Activated CD4-positive, alpha-beta T cell treated with anti-CD3 and anti-CD28 coated beads, Interleukin-2, amount 50 U/mL, for 1 hour (primary cell): Measurements from ENCODE around the gene USP27X.

Experiments
- DNase-seq: peaks from one replicate; pipeline ENCODE4 v3.0.0-alpha.2; 2020

The USP27X gene

GRCh38 chrX:49892542-49892941, 13.3 kb downstream of the USP27X start:
- DNase-seq, result no peak

DNA sequence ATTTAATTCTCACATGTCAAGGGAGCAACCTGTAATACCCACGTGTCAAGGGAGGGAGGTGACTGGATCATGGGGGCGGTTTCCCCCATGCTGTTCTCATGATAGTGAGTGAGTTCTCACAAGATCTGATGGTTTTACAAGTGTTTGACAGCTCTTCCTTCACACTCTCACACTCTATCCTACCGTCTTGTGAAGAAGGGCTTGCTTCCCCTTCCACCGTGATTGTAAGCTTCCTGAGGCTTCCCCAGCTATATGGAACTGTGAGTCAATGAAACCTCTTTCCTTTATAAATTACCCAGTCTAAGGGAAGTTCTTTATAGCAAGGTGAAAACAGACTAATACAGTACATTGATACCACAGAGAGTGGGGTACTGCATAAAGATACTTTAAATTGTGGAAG, 17.7 kb downstream of the USP27X start:
- DNase-seq, result no peak

DNA sequence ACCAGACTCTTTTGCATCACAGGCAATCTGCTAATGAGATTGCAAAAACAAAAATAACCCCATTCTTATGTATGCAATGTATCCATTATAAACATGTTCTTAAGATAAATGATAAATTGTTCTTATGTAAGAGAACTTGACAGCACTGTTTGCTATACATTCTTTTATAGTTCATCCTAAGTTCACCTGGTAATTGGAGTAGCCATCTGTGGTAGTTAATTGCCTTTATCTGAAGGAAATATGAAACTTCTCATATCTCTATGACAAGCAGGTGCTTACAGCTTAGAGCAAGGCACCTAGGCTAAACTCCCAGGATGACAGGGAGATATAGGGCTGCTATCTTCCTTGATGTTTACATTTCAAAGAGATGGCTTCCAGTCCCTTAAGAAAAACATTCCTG, 21.8 kb downstream of the USP27X start:
- DNase-seq, result no peak

DNA sequence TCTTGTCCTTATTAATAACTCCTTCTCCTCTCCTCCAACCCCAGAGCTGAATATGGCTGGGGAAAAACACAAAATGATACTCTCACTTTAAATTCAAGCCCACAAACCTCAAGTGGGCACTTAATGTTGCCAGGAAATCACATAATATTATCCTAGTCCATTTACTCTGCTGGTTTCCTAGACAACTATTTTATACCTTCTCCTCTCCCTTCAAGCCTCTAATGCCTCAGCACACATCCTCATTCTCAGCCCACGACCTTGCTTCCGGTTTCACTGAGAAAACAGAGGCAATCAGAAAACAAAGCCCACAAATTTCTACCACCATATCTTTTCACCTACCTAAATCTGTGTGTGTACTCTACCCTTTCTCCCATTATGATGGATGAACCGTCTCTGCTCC, 31.1 kb downstream of the USP27X start:
- DNase-seq, result no peak

GRCh38 chrX:49912086-49912485, 32.8 kb downstream of the USP27X start:
- DNase-seq, result no peak

DNA sequence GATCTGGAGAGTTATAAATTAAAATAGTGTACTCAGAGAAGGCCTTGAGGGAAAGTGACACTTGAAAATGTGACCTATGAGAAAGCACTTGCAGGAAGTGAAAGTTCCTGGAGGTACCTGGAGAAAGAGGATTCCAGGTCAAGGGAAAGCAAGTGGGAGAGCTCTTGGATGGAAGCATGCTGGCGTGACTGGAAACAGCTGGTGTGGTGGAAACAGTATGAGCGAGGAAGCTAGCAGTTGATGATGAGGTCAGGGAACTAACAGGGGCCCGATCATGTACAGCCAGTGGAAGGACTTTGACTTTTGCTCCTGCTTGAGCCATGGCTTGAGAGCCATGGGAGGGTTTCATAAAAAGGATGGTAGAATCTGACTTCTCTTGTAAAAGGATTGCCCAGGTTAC, 33.6 kb downstream of the USP27X start:
- DNase-seq, result no peak

DNA sequence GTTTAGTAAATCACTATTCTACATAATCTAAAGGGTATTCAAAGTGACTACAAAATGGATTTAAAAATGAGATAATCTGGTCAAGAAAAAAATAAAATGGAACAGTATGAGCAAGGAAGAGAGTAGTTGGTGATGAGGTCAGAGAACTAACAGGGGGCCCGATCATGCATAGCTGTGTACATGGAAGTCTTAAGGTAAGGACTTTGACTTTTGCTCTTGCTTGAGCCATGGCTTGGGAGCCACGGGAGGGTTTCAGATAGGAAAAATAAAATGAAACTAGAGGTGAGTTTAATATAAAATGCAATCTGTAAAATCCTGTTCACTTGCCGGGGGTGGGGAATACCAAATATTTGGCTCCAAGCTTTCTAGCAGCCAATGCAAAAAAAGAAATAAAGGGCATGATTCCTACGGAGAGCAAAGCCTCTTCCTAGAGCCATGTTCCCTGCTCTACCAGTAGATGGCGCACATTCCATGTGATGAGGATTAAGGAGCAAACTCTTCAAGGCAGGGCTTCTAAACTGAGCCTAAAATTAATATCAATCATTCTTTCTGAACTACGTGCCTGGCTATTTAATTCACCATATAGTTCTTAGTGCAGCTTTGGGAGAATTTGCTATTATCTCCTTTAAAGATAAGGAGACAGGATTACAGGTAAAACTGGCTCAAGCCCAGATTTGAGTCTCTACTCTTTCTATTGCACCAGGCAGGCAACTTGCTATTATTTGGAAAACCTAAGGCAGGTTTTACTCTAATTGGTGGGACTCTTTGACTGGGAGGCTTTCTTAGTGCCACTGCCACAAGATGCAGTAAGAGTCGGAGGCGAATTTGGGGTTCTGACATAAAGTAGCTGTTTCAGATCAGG, 36.3 kb downstream of the USP27X start:
- peak; percentile 34 for DNase-seq

GRCh38 chrX:49919617-49920016, 40.3 kb downstream of the USP27X start:
- peak; percentile 8 for DNase-seq

GRCh38 chrX:49921109-49921508, 41.8 kb downstream of the USP27X start:
- no peak for DNase-seq

DNA sequence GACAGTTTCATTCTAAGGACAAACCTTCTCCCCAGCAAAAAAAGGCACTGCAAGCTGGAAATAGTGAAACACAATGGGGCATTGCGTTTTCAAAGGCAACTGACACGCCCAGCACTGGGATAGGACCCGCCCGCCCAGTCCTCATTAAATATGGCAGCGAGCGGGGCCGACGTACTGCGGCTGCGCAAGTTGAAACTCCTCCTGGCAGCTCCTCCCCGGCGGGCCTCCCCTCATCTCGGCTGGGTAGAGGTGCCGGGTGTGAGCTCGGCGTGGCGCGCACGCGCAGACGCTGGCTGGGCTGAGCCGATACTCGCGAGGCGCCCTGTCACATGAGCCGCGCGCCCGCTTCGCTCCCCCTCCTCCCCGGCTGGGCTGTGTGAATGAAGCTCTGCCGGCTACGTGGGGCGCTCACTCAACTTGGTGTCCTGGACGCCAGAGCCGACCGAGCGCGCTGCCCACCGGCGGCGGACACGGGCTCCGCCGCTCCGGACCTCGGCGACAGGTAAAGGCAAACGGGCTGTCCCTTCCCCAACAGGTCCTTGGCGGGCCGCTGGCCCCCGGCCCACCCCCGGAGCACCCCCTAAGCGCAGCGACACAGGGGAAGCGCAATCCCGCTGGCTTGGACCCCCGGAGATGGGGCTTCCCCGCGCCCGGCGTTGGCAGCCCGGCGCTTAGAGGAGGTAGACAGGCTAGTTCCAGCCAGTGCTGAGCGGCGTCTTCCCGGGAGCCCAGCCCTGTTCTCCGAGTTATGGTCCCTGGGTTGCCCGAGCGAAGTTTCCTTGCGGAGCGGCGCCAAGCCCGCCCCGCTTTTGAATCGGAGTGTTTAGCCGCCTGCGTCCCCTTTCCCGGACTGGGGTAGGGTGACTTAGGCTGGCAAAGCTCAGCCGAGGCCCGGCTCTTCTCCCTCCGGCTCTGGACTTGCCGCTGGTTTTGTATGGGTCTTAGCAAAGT, 43.3 kb downstream of the USP27X start, which contains the start of gene CLCN5:
Gene CLCN5 (plus strand): TSS at position 306 of the 951 bp plus-strand sequence. CDS start 2,703 bp downstream, outside the sequence.
- peak; percentile 92 for DNase-seq

- DNase-seq, result no peak
Observed at GRCh38 chrX:49925176-49925575, 45.9 kb downstream of the USP27X start.

- no peak for DNase-seq
Observed at GRCh38 chrX:49930039-49930438, 50.8 kb downstream of the USP27X start.
